ENCODE measurements around the gene AMER3. TPM values are rescaled to one million over a fixed set of nuclear protein-coding genes. Genes with fewer than 3 reads are reported as not detected.

The AMER3 gene
- total RNA-seq, 2 experiments from 2014 or later, result not detected

DNA sequence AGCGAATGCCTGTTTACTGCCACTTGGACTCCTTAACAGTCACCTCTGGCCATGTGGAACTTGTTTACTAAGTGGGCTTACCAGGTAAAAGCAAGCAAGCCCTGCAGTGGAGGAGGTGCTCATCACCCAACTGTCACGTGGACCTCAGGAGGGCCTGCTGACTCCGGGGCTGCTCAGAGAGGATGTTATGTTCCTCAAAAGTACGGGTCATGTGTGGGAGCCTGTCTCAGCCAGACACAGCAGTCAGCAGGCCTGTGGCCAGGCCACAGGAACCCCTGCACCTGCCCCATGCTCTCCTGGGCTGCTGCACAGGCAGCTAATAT is 36.2 kb downstream of the AMER3 start:
- TF ChIP-seq, protein P1, sequence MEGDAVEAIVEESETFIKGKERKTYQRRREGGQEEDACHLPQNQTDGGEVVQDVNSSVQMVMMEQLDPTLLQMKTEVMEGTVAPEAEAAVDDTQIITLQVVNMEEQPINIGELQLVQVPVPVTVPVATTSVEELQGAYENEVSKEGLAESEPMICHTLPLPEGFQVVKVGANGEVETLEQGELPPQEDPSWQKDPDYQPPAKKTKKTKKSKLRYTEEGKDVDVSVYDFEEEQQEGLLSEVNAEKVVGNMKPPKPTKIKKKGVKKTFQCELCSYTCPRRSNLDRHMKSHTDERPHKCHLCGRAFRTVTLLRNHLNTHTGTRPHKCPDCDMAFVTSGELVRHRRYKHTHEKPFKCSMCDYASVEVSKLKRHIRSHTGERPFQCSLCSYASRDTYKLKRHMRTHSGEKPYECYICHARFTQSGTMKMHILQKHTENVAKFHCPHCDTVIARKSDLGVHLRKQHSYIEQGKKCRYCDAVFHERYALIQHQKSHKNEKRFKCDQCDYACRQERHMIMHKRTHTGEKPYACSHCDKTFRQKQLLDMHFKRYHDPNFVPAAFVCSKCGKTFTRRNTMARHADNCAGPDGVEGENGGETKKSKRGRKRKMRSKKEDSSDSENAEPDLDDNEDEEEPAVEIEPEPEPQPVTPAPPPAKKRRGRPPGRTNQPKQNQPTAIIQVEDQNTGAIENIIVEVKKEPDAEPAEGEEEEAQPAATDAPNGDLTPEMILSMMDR (IDR thresholded peaks at IDR 0.05), result no peak
- no peak overlapping the region for H3K27ac Mint-ChIP-seq
- no peaks in the 10 kb centered on the region for H3K36me3 ChIP-seq (ENCODE audit: insufficient read depth, low read length)
- peaks cover 4% of the 10 kb centered on the region for H3K27me3 Mint-ChIP-seq
- H3K36me3 Mint-ChIP-seq (ENCODE audit: low read depth), result no peaks in the 10 kb centered on the region
- DNase-seq, result no peak
- H3K27me3 ChIP-seq (ENCODE audit: control insufficient read depth in 1 of 2, insufficient read depth in 2 of 2, low read length in 2 of 2), result peaks cover 0 to 2% of the 10 kb centered on the region in 2 experiments
- ChIA-PET POLR2A (no interaction called here), CTCF (no interaction called here)
- intact Hi-C loops (cut with DNase I, micrococcal nuclease), result loop anchor here in 1 of 2 experiments (10.0 kb wide), 1 partner anchor 703 kb away; the partner anchor contains the start of gene MZT2A
- H3K27ac ChIP-seq (ENCODE audit: low read depth in 1 of 2, low read length in 2 of 2), result no peak overlapping the region
- ATAC-seq (ENCODE audit: poor library complexity), result no peak
- H3K4me1 Mint-ChIP-seq (ENCODE audit: low read depth), result no peaks in the 10 kb centered on the region
- H3K4me1 ChIP-seq (ENCODE audit: insufficient read depth, low read length), result no peaks in the 10 kb centered on the region
- H3K4me3 Mint-ChIP-seq, result no peak overlapping the region
- H3K4me3 ChIP-seq (ENCODE audit: low read length), result no peak overlapping the region
- no peaks in the 10 kb centered on the region for H3K9me3 Mint-ChIP-seq
- H3K9me3 ChIP-seq (ENCODE audit: control insufficient read depth in 1 of 2, insufficient read depth in 1 of 2, low read length in 2 of 2), result no peaks in the 10 kb centered on the region

DNA sequence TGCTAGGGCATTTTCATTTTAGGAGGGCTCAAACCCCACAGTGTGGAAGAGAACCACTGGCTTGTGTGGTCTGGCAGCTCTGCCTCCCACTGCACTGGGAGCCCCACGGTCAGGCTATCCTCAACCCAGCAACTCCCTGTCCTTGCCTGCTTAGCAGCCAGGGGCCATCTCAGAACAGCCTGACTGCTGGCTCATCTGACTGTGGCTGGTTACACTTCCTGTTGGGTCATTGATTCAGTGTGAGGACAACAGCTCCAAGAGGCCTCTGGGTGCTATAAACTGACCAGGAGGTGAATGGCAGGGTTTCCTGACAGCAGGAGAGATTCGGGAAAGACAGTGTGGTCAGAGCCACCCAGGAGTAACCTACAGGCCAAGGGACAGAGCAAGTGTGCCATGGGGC is 40.1 kb downstream of the AMER3 start:
- H3K4me3 ChIP-seq (ENCODE audit: low read length), result no peak overlapping the region
- ChIA-PET CTCF (interaction anchor here (1.6 kb wide), 1 partner anchor 78 kb away, joined by 5 read pairs; no protein-coding TSS in a partner anchor), POLR2A (no interaction called here)
- H3K27me3 ChIP-seq (ENCODE audit: control insufficient read depth in 1 of 2, insufficient read depth in 2 of 2, low read length in 2 of 2), result peaks cover 0 to 2% of the 10 kb centered on the region in 2 experiments
- intact Hi-C loops (cut with DNase I, micrococcal nuclease), result loop anchor here in 1 of 2 experiments (5.0 to 10.0 kb wide), 4 partner anchors 307 to 699 kb away; partner anchors contain the start of genes IMP4, MZT2A, MZT2B and SMPD4
- Mint-ChIP-seq H3K9me3 (no peaks in the 10 kb centered on the region), H3K4me3 (peak overlapping the region; percentile 77), H3K36me3 (ENCODE audit: low read depth) (no peaks in the 10 kb centered on the region), H3K27ac (no peak overlapping the region), H3K27me3 (peaks cover 4% of the 10 kb centered on the region), H3K4me1 (ENCODE audit: low read depth) (peaks cover 7% of the 10 kb centered on the region)
- H3K36me3 ChIP-seq (ENCODE audit: insufficient read depth, low read length), result no peaks in the 10 kb centered on the region
- no peak overlapping the region for H3K27ac ChIP-seq (ENCODE audit: low read depth in 1 of 2, low read length in 2 of 2)
- peaks cover 17% of the 10 kb centered on the region for H3K4me1 ChIP-seq (ENCODE audit: insufficient read depth, low read length)
- ATAC-seq (ENCODE audit: poor library complexity), result no peak
- no peak for DNase-seq
- TF ChIP-seq, protein P1 (IDR thresholded peaks at IDR 0.05), result no peak
- no peaks in the 10 kb centered on the region for H3K9me3 ChIP-seq (ENCODE audit: control insufficient read depth in 1 of 2, insufficient read depth in 1 of 2, low read length in 2 of 2)

DNA sequence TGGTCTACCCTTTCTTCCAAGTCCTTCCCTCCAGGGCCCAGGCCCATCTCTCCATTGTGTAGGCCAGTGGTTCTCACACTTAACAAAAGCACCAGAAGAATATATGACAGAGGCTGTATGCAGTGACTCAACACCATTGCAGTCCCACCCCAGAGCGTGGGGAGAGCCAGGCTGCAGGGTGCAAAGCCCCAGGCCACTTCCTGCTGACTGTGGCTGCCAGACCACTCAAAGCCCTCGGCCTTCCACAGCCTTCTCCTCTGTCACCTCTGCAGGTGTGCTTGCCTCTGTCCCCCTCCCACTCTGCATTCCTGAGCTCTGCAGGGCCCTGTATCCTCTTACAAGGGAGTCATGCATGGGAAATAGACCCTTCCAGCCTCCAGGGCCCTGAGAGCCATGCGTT is 41.0 kb downstream of the AMER3 start:
- H3K36me3 Mint-ChIP-seq (ENCODE audit: low read depth), result no peaks in the 10 kb centered on the region
- peaks cover 7% of the 10 kb centered on the region for H3K4me1 Mint-ChIP-seq (ENCODE audit: low read depth)
- POLR2A ChIA-PET, result no interaction called here
- no peaks in the 10 kb centered on the region for H3K9me3 Mint-ChIP-seq
- TF ChIP-seq, protein P1 (IDR thresholded peaks at IDR 0.05), result no peak
- Histone ChIP-seq H3K9me3 (ENCODE audit: control insufficient read depth in 1 of 2, insufficient read depth in 1 of 2, low read length in 2 of 2) (no peaks in the 10 kb centered on the region), H3K4me3 (ENCODE audit: low read length) (no peak overlapping the region), H3K27ac (ENCODE audit: low read depth in 1 of 2, low read length in 2 of 2) (no peak overlapping the region), H3K36me3 (ENCODE audit: insufficient read depth, low read length) (no peaks in the 10 kb centered on the region), H3K27me3 (ENCODE audit: control insufficient read depth in 1 of 2, insufficient read depth in 2 of 2, low read length in 2 of 2) (peaks cover 0 to 2% of the 10 kb centered on the region in 2 experiments), H3K4me1 (ENCODE audit: insufficient read depth, low read length) (peaks cover 17% of the 10 kb centered on the region)
- intact Hi-C loops (cut with DNase I, micrococcal nuclease), result loop anchor here in 1 of 2 experiments (5.0 to 10.0 kb wide), 4 partner anchors 306 to 699 kb away; partner anchors contain the start of genes IMP4, MZT2A, MZT2B and SMPD4
- H3K27ac Mint-ChIP-seq, result no peak overlapping the region
- peaks cover 4% of the 10 kb centered on the region for H3K27me3 Mint-ChIP-seq
- peak in 2 of 14 experiments; percentile 12 to 21 for DNase-seq
- ATAC-seq (ENCODE audit: poor library complexity), result no peak
- peak overlapping the region; percentile 77 for H3K4me3 Mint-ChIP-seq
- CTCF ChIA-PET, result interaction anchor here (1.6 to 1.7 kb wide), 2 partner anchors 73 to 77 kb away, joined by 5 to 12 read pairs; no protein-coding TSS in a partner anchor

Measured in CD4-positive, alpha-beta T cell (primary cell).